K562 (cell line): ENCODE measurements around the gene SRD5A2. TPM values are rescaled to one million over a fixed set of nuclear protein-coding genes. Genes with fewer than 3 reads are reported as not detected.

ENCODE experiments used
- ATAC-seq: fragments of 200-7000 bp; cut with Tn5 transposase; 3 replicates; pipeline ENCODE4 v1.9.1; 2020; ENCODE audit warnings: moderate library complexity
- BruUV-seq: library from RNA; stranded (reverse); fragments of 400-500 nt; replicated peaks from 2 replicates; lab custom pipeline; 2021; lab: Mats Ljungman, UMichigan
- CTCF ChIA-PET: fragments of 300-600 bp; formaldehyde crosslinking; extraction: SDS; loops from one replicate; lab custom pipeline; 2021; ENCODE audit warnings: low intra/inter-chr PET ratio; lab: Yijun Ruan, JAX
- POLR2A ChIA-PET: fragments of 300-600, 350-650 bp; sonication (Branson Sonifier 250); formaldehyde crosslinking; extraction: SDS; loops from one replicate; lab custom pipeline; 2021; ENCODE audit warnings: antibody characterized with exemption, inconsistent platforms; lab: Yijun Ruan, JAX
- DNase-seq, 4 experiments: peaks; one replicate each; pipeline versions ENCODE4 v3.0.0 to v3.0.0-alpha.2; 2011 to 2018; ENCODE audit warnings: low spot score in 3 of 4, mixed read lengths in 3 of 4; ENCODE audit errors: extremely low read depth in 1 of 4
- FAIRE-seq: peaks from 2 replicates; lab custom pipeline; 2011; peaks lifted over from hg19 to GRCh38; lab: Jason Lieb, UNC
- H2AFZ ChIP-seq: 2 replicates; pipeline ENCODE4 v1.6.0; 2011; ENCODE audit warnings: low read depth, low read length, control low read depth, inconsistent platforms
- H3K27ac ChIP-seq: fragments of 200-600 bp; 3 replicates; pipeline ENCODE4 v1.8.0; 2011; ENCODE audit warnings: low read depth, mild to moderate bottlenecking, control low read depth, inconsistent platforms, low read length, moderate library complexity, mixed read lengths; ENCODE audit errors: extremely low read depth
- H3K27me3 ChIP-seq, 2 experiments: fragments of 300-600 bp in 1 of 2; 2 replicates in 1 of 2; 3 replicates in 1 of 2; pipeline versions ENCODE4 v1.6.0 to v1.8.0; 2011; ENCODE audit warnings: inconsistent platforms in 2 of 2, low read length in 2 of 2, mild to moderate bottlenecking in 1 of 2, mixed read lengths in 1 of 2, moderate library complexity in 1 of 2; ENCODE audit not compliant: control insufficient read depth in 2 of 2, insufficient read depth in 2 of 2
- H3K36me3 ChIP-seq: fragments of 300-600 bp; 3 replicates; pipeline ENCODE4 v1.8.0; 2011; ENCODE audit warnings: mild to moderate bottlenecking, low read length, inconsistent platforms; ENCODE audit not compliant: control insufficient read depth, insufficient read depth
- H3K4me1 ChIP-seq, 2 experiments: fragments of 200-600 bp in 1 of 2; replicated peaks in 1 of 2; 2 replicates in 1 of 2; 3 replicates in 1 of 2; pipeline versions ENCODE4 v1.5.1 to v1.8.0; 2011; ENCODE audit warnings: inconsistent platforms in 2 of 2, low read length in 2 of 2, mild to moderate bottlenecking in 1 of 2, mixed read lengths in 1 of 2, moderate library complexity in 1 of 2; ENCODE audit not compliant: control insufficient read depth in 2 of 2, insufficient read depth in 2 of 2
- H3K4me2 ChIP-seq: 2 replicates; pipeline ENCODE4 v1.6.1; 2011; ENCODE audit warnings: low read length, control low read depth, inconsistent platforms, mixed read lengths; ENCODE audit not compliant: insufficient read depth
- H3K4me3 ChIP-seq: fragments of 200-600 bp; sonication (generic), shearing (Covaris generic); 2 replicates; pipeline ENCODE4 v1.5.1; 2016; ENCODE audit warnings: control low read depth, inconsistent platforms
- H3K79me2 ChIP-seq: fragments of 200-600 bp; 3 replicates; pipeline ENCODE4 v1.8.0; 2011; ENCODE audit warnings: low read length, inconsistent platforms; ENCODE audit not compliant: control insufficient read depth, insufficient read depth
- H3K9ac ChIP-seq, 2 experiments: 2 replicates each; pipeline versions ENCODE4 v1.6.0 to v1.6.1; 2011; ENCODE audit warnings: low read depth in 2 of 2, low read length in 2 of 2, control low read depth in 1 of 2, inconsistent platforms in 1 of 2, mild to moderate bottlenecking in 1 of 2, mixed read lengths in 1 of 2; ENCODE audit not compliant: insufficient read depth in 1 of 2
- H3K9me1 ChIP-seq: one replicate; pipeline ENCODE4 v1.6.0; 2011; ENCODE audit warnings: inconsistent platforms, mild to moderate bottlenecking, low read length, moderate library complexity; ENCODE audit not compliant: control insufficient read depth, insufficient read depth
- H3K9me3 ChIP-seq: replicated peaks from 2 replicates; pipeline ENCODE4 v1.5.1; 2011; ENCODE audit warnings: low read depth, low read length, inconsistent platforms; ENCODE audit not compliant: control insufficient read depth, insufficient read depth
- H4K20me1 ChIP-seq: replicated peaks from 2 replicates; pipeline ENCODE4 v1.6.1; 2011; ENCODE audit warnings: low read length, inconsistent platforms, mixed read lengths; ENCODE audit not compliant: control insufficient read depth, insufficient read depth
- BRCA1 ChIP-seq, 2 experiments: fragments of 450-650 bp in 1 of 2; sonication (generic) in 1 of 2; formaldehyde crosslinking in 1 of 2; IDR thresholded peaks; 2 replicates each; pipeline versions ENCODE4 v1.5.0 to v1.6.1; 2017 to 2020; ENCODE audit warnings: mild to moderate bottlenecking in 1 of 2, missing genetic modification reagents in 1 of 2
- COPS2 ChIP-seq: fragments of 450-650 bp; conservative IDR thresholded peaks from 2 replicates; pipeline ENCODE4 v1.6.1; 2016; ENCODE audit warnings: mild to moderate bottlenecking, moderate library complexity
- CREM ChIP-seq: IDR thresholded peaks from 2 replicates; pipeline ENCODE4 v1.6.1; 2014; ENCODE audit warnings: antibody characterized with exemption, low read depth
- MCM7 ChIP-seq, 2 experiments: fragments of 450-650 bp; IDR thresholded peaks; 2 replicates each; pipeline ENCODE4 v1.6.1; 2016 to 2018
- ZBTB8A ChIP-seq: fragments of 450-650 bp; IDR thresholded peaks from 2 replicates; pipeline ENCODE4 v1.6.1; 2018; ENCODE audit warnings: mild to moderate bottlenecking, moderate library complexity; ENCODE audit not compliant: partially characterized antibody
- ZNF184 ChIP-seq: sonication (generic); formaldehyde crosslinking; IDR thresholded peaks from 2 replicates; pipeline ENCODE4 v1.5.0; 2020; ENCODE audit warnings: missing genetic modification reagents
- ZNF212 ChIP-seq: fragments of 450-650 bp; formaldehyde crosslinking; IDR thresholded peaks from 2 replicates; pipeline ENCODE4 v1.4.0; 2020; ENCODE audit warnings: mild to moderate bottlenecking
- ZNF224 ChIP-seq: sonication (generic); formaldehyde crosslinking; IDR thresholded peaks from 2 replicates; pipeline ENCODE4 v1.8.0; 2022; ENCODE audit warnings: mild to moderate bottlenecking, missing genetic modification reagents
- WGBS: fragments of 100-300 bp; shearing (Covaris generic); methylation state at CpG from one replicate; pipeline ENCODE4 v1.1.6; 2016; ENCODE audit warnings: low coverage, mixed read lengths; ENCODE audit not compliant: insufficient coverage; ENCODE audit errors: missing lambda C conversion rate; 5-methylcytosine and 5-hydroxymethylcytosine counted together
- in situ Hi-C: fragments of 300-500 bp; cut with MboI; formaldehyde crosslinking; loops from 4 replicates; pipeline ENCODE4 v1.15.0; 2018; ENCODE audit warnings: inconsistent platforms, mixed read lengths
- intact Hi-C: fragments of 100-400 bp; cut with micrococcal nuclease; formaldehyde crosslinking; loops from 2 replicates; pipeline ENCODE4 v1.14.2; 2022
- polyA plus RNA-seq, 8 experiments: library from polyadenylated mRNA; depleted of rRNA in 4 of 8; stranded (reverse) in 5 of 8; unstranded in 3 of 8; fragments of >200 nt; fragmentation: Nextera tagmentation in 2 of 8; fragmentation: Illumina TruSeq in 1 of 8; extraction: Ambion mirVana in 2 of 8; extraction: Trizol in 1 of 8; gene quantifications; 2 replicates each; pipeline versions ENCODE4 v1.2.1 to v1.2.3, GENCODE V29; 2011 to 2014; ENCODE audit warnings: inconsistent platforms in 1 of 8, missing spikeins in 1 of 8
- total RNA-seq, 7 experiments: library from RNA; depleted of rRNA in 6 of 7; stranded (reverse); fragments of >200 nt in 6 of 7; fragmentation: Illumina TruSeq in 2 of 7; extraction: Trizol in 2 of 7; gene quantifications; 2 replicates each; pipeline versions ENCODE4 v1.2.1 to v1.2.3, GENCODE V29; 2011 to 2021; ENCODE audit warnings: low replicate concordance in 1 of 7
- TF ChIP-seq, protein P1 (sequence below): sonication (generic); formaldehyde crosslinking; IDR thresholded peaks from 2 replicates; pipeline ENCODE4 v1.9.0; 2022; ENCODE audit warnings: mild to moderate bottlenecking, missing genetic modification reagents
- TF ChIP-seq, protein P2 (sequence below): sonication (generic); formaldehyde crosslinking; IDR thresholded peaks from 2 replicates; pipeline ENCODE4 v1.8.0; 2022; ENCODE audit warnings: mild to moderate bottlenecking, low read depth, missing genetic modification reagents
- TF ChIP-seq, protein P3 (sequence below): fragments of 150-350 bp; IDR thresholded peaks from 2 replicates; pipeline ENCODE4 v1.6.1; 2014; ENCODE audit warnings: low read depth, mild to moderate bottlenecking, low read length, borderline replicate concordance

The SRD5A2 gene
- total and polyA plus RNA-seq, 9 of the 15 experiments (the other 6 are each of a cell fraction or from before 2014, with no cell fraction given) = 0.03 TPM; not detected in 8

DNA sequence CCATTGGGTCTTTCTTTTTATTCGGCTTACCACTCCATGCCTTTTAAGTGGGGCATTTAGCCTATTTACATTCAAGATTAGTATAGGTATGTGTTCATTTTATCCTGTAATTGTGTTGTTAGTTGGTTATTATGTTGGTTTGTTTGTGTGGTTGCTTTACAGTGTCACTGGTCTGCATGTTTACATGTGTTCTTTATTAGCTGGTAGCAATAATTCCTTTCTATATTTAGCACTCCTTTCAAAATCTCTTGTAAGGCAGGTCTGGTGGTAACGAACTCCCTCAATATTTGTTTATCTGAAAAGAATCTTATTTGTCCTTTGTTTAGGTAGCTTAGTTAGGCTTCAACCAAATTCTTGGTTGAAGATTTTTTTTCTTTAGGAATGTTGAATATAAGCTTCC lies 97.5 kb downstream of the SRD5A2 start:
- Histone ChIP-seq H3K4me1 (no peaks in the 10 kb centered on the region), H3K9me1 (no peaks in the 10 kb centered on the region)
- TF ChIP-seq ZBTB8A (no peak), MCM7 (IDR thresholded peaks at IDR 0.05) (no peak), ZNF212 (CRISPR knock-in tag) (no peak)
- TF ChIP-seq, all 486 proteins: peak for 0
- Histone ChIP-seq H3K4me2 (no peak overlapping the region), H4K20me1 (no peaks in the 10 kb centered on the region), H3K9me3 (no peaks in the 10 kb centered on the region), H3K27ac (no peak overlapping the region), H3K4me3 (no peak overlapping the region), H3K27me3 (no peaks in the 10 kb centered on the region; a peak in 1 of 5 replicates), H2AFZ (no peak overlapping the region), H3K36me3 (no peaks in the 10 kb centered on the region), H3K9ac (no peak overlapping the region), H3K79me2 (no peaks in the 10 kb centered on the region)
- no TSS peak for BruUV-seq
- DNase-seq = no peak
- in situ Hi-C loops = no loop called here
- FAIRE-seq = no peak
- POLR2A ChIA-PET = interaction anchor here (0.9 kb wide), 1 partner anchor 217 kb away, joined by 3 read pairs; no protein-coding TSS in a partner anchor
- 0% methylated on average over 2 of the region's 2 CpGs for WGBS
- no peak for ATAC-seq
- intact Hi-C loops = no loop called here
- CTCF ChIA-PET = no interaction called here

DNA sequence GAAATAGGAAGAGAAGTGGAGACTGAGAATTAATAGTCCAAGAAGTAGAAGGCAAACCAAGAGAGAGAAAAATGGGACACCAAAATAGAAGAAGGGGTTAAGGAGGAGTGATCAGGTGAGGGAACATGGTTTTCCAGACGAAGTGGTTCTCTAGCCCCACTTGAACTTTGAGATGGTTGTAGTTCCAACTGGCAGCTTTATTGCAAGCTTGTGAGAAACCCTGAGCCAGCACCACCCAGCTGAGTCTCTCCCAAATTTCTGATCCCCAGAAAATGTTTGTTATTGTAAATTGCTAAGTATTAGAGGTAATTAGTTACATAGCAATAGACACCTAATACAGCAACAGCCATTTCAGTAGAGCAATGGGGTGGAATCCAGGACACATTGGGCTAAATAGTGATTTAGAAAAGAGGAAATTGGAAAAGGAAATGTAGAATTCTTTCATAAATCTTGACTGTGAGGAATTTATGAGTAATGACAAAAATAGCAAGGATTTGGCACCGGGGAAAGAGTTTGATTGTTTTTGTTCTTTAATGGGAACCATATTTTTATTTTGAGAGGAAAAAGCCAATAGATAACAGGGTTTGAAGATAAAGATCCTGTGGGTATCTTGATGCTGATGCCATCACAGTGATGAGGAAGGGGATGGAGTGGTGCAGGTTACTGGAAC lies 104.1 kb downstream of the SRD5A2 start:
- Histone ChIP-seq H3K36me3 (no peaks in the 10 kb centered on the region), H3K4me1 (no peaks in the 10 kb centered on the region), H4K20me1 (no peaks in the 10 kb centered on the region), H3K4me3 (no peak overlapping the region), H3K9me1 (no peaks in the 10 kb centered on the region), H2AFZ (no peak overlapping the region), H3K4me2 (no peak overlapping the region), H3K27ac (no peak overlapping the region), H3K79me2 (no peaks in the 10 kb centered on the region), H3K9ac (no peak overlapping the region), H3K9me3 (no peaks in the 10 kb centered on the region), H3K27me3 (no peaks in the 10 kb centered on the region)
- intact Hi-C loops = no loop called here
- ChIA-PET CTCF (no interaction called here), POLR2A (no interaction called here)
- in situ Hi-C loops = no loop called here
- 2% methylated on average over 2 of the region's 2 CpGs for WGBS
- BruUV-seq = no TSS peak
- ATAC-seq = no peak
- no peak for DNase-seq
- no peak for FAIRE-seq
- TF ChIP-seq BRCA1 (IDR thresholded peaks at IDR 0.05) (no peak), BRCA1 (CRISPR knock-in tag; IDR thresholded peaks at IDR 0.05) (no peak), CREM (no peak), ZNF224 (CRISPR knock-in tag) (no peak), ZNF184 (CRISPR knock-in tag) (no peak), COPS2 (no peak)
- TF ChIP-seq, protein P1, sequence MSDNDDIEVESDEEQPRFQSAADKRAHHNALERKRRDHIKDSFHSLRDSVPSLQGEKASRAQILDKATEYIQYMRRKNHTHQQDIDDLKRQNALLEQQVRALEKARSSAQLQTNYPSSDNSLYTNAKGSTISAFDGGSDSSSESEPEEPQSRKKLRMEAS (CRISPR knock-in tag) = no peak
- TF ChIP-seq, protein P2, sequence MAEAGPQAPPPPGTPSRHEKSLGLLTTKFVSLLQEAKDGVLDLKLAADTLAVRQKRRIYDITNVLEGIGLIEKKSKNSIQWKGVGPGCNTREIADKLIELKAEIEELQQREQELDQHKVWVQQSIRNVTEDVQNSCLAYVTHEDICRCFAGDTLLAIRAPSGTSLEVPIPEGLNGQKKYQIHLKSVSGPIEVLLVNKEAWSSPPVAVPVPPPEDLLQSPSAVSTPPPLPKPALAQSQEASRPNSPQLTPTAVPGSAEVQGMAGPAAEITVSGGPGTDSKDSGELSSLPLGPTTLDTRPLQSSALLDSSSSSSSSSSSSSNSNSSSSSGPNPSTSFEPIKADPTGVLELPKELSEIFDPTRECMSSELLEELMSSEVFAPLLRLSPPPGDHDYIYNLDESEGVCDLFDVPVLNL (CRISPR knock-in tag) = no peak
- TF ChIP-seq, protein P3, sequence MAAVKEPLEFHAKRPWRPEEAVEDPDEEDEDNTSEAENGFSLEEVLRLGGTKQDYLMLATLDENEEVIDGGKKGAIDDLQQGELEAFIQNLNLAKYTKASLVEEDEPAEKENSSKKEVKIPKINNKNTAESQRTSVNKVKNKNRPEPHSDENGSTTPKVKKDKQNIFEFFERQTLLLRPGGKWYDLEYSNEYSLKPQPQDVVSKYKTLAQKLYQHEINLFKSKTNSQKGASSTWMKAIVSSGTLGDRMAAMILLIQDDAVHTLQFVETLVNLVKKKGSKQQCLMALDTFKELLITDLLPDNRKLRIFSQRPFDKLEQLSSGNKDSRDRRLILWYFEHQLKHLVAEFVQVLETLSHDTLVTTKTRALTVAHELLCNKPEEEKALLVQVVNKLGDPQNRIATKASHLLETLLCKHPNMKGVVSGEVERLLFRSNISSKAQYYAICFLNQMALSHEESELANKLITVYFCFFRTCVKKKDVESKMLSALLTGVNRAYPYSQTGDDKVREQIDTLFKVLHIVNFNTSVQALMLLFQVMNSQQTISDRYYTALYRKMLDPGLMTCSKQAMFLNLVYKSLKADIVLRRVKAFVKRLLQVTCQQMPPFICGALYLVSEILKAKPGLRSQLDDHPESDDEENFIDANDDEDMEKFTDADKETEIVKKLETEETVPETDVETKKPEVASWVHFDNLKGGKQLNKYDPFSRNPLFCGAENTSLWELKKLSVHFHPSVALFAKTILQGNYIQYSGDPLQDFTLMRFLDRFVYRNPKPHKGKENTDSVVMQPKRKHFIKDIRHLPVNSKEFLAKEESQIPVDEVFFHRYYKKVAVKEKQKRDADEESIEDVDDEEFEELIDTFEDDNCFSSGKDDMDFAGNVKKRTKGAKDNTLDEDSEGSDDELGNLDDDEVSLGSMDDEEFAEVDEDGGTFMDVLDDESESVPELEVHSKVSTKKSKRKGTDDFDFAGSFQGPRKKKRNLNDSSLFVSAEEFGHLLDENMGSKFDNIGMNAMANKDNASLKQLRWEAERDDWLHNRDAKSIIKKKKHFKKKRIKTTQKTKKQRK = no peak
